Measurements from ENCODE around the gene TIMM8A. TPM values are rescaled to one million over a fixed set of nuclear protein-coding genes. Genes with fewer than 3 reads are reported as not detected.
A peak's percentile ranks its signal among the peaks of the same experiment; 100 is the strongest.

Gene TIMM8A, protein sequence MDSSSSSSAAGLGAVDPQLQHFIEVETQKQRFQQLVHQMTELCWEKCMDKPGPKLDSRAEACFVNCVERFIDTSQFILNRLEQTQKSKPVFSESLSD
- 10 to 100 TPM; 18.5 to 20.7 TPM for total RNA-seq
- polyA plus RNA-seq (2013, experiment 1 of 2): 14.6 TPM
- 12.5 TPM for polyA plus RNA-seq (2013, experiment 2 of 2)
- long read RNA-seq, experiment 1, transcript TIMM8A-205 (2 exons, 1,194 nt): major isoform, 11 of 12 reads
- long read RNA-seq, experiment 1, partial matches to known transcripts: 0 of 12 reads
- long read RNA-seq, experiment 1, other reads (novel, unspliced or antisense): 0 of 12 reads
- long read RNA-seq, experiment 2, transcript TIMM8A-205 (2 exons, 1,194 nt): major isoform, 9 of 11 reads
- long read RNA-seq, experiment 2, partial matches to known transcripts: 0 of 11 reads
- long read RNA-seq, experiment 2, other reads (novel, unspliced or antisense): 2 of 11 reads
- long read RNA-seq, experiment 3, transcript TIMM8A-205 (2 exons, 1,194 nt): major isoform, 10 of 12 reads
- long read RNA-seq, experiment 3, partial matches to known transcripts: 0 of 12 reads
- long read RNA-seq, experiment 3, other reads (novel, unspliced or antisense): 2 of 12 reads
- long read RNA-seq, experiment 4, transcript TIMM8A-205 (2 exons, 1,194 nt): major isoform, 23 of 28 reads
- long read RNA-seq, experiment 4, partial matches to known transcripts: 0 of 28 reads
- long read RNA-seq, experiment 4, other reads (novel, unspliced or antisense): 2 of 28 reads

GRCh38 chrX:101348452-101349192, at the start of gene TIMM8A:
TSS of gene TIMM8A (minus strand) at chrX:101348742. CDS start at chrX:101348664, 78 bp downstream.
- H3K9ac ChIP-seq (ENCODE audit: extremely low read depth, low read length, poor library complexity, severe bottlenecking): peak within 1 kb of the TSS; percentile 57
- H3K4me1 Mint-ChIP-seq: no peaks in the 10 kb centered on the region
- no peaks in the 10 kb centered on the region for H3K27me3 ChIP-seq (ENCODE audit: control insufficient read depth, insufficient read depth, low read length, poor library complexity, severe bottlenecking)
- H3K4me3 ChIP-seq (ENCODE audit: low read length): peak within 1 kb of the TSS; percentile 92
- H3K9me3 ChIP-seq (ENCODE audit: control insufficient read depth, low read length): no peaks in the 10 kb centered on the region
- TF ChIP-seq CTCF (conservative IDR thresholded peaks at IDR 0.05): no peak
- peaks cover 59% of the 10 kb centered on the region for H3K9me3 Mint-ChIP-seq
- H3K36me3 ChIP-seq (ENCODE audit: control insufficient read depth, insufficient read depth, low read length): peaks cover 12% of the 10 kb centered on the region
- H3K27me3 Mint-ChIP-seq (ENCODE audit: insufficient read depth): peaks cover 4% of the 10 kb centered on the region
- WGBS, 2 experiments (ENCODE audit: insufficient coverage in 1 of 2, insufficient read length in 1 of 2): 0 to 1% methylated on average over 3 to 55 of the region's 55 CpGs
- H3K4me3 Mint-ChIP-seq: peak within 1 kb of the TSS; percentile 84
- peak within 1 kb of the TSS; percentile 90 for H3K27ac Mint-ChIP-seq
- no peaks in the 10 kb centered on the region for H3K4me1 ChIP-seq (ENCODE audit: control insufficient read depth, insufficient read depth, low read length)
- DNase-seq: peak; percentile 88
- peak within 1 kb of the TSS; percentile 55 for H3K27ac ChIP-seq (ENCODE audit: low read depth, low read length)
- peaks cover 10% of the 10 kb centered on the region for H3K36me3 Mint-ChIP-seq (ENCODE audit: low read depth)

- no peak overlapping the region for H3K27ac Mint-ChIP-seq
- peaks cover 40% of the 10 kb centered on the region for H3K36me3 Mint-ChIP-seq (ENCODE audit: low read depth)
- 40 to 73% methylated on average over 1 to 4 of the region's 4 CpGs for WGBS, 2 experiments (ENCODE audit: insufficient coverage in 1 of 2, insufficient read length in 1 of 2)
- Histone ChIP-seq H3K4me1 (ENCODE audit: control insufficient read depth, insufficient read depth, low read length) (no peaks in the 10 kb centered on the region), H3K9ac (ENCODE audit: extremely low read depth, low read length, poor library complexity, severe bottlenecking) (no peak overlapping the region), H3K9me3 (ENCODE audit: control insufficient read depth, low read length) (no peaks in the 10 kb centered on the region), H3K4me3 (ENCODE audit: low read length) (no peak overlapping the region), H3K27me3 (ENCODE audit: control insufficient read depth, insufficient read depth, low read length, poor library complexity, severe bottlenecking) (no peaks in the 10 kb centered on the region), H3K36me3 (ENCODE audit: control insufficient read depth, insufficient read depth, low read length) (peaks cover 39% of the 10 kb centered on the region), H3K27ac (ENCODE audit: low read depth, low read length) (no peak overlapping the region)
- no peak overlapping the region for H3K4me3 Mint-ChIP-seq
- peaks cover 2% of the 10 kb centered on the region for H3K4me1 Mint-ChIP-seq
- no peaks in the 10 kb centered on the region for H3K27me3 Mint-ChIP-seq (ENCODE audit: insufficient read depth)
- peak; percentile 47 for DNase-seq
- TF ChIP-seq CTCF (conservative IDR thresholded peaks at IDR 0.05): no peak
- peaks cover 57% of the 10 kb centered on the region for H3K9me3 Mint-ChIP-seq
Observed at GRCh38 chrX:101397779-101398178, 49.2 kb upstream of the TIMM8A start.

- H3K4me3 ChIP-seq (ENCODE audit: low read length): no peak overlapping the region
- H3K27ac ChIP-seq (ENCODE audit: low read depth, low read length): no peak overlapping the region
- Mint-ChIP-seq H3K27me3 (ENCODE audit: insufficient read depth) (no peaks in the 10 kb centered on the region), H3K4me1 (peaks cover 2% of the 10 kb centered on the region), H3K27ac (no peak overlapping the region), H3K9me3 (peaks cover 58% of the 10 kb centered on the region), H3K4me3 (no peak overlapping the region), H3K36me3 (ENCODE audit: low read depth) (peaks cover 44% of the 10 kb centered on the region)
- no peak for DNase-seq
- no peaks in the 10 kb centered on the region for H3K9me3 ChIP-seq (ENCODE audit: control insufficient read depth, low read length)
- H3K4me1 ChIP-seq (ENCODE audit: control insufficient read depth, insufficient read depth, low read length): no peaks in the 10 kb centered on the region
- no peaks in the 10 kb centered on the region for H3K27me3 ChIP-seq (ENCODE audit: control insufficient read depth, insufficient read depth, low read length, poor library complexity, severe bottlenecking)
- H3K9ac ChIP-seq (ENCODE audit: extremely low read depth, low read length, poor library complexity, severe bottlenecking): no peak overlapping the region
- peaks cover 33% of the 10 kb centered on the region for H3K36me3 ChIP-seq (ENCODE audit: control insufficient read depth, insufficient read depth, low read length)
- WGBS, 2 experiments (ENCODE audit: insufficient coverage in 1 of 2, insufficient read length in 1 of 2): 93% methylated on average over 1 of the region's 1 CpG; no CpG with 5 or more reads in 1 of the 2 experiments
- no peak for TF ChIP-seq CTCF (conservative IDR thresholded peaks at IDR 0.05)
Observed at GRCh38 chrX:101395789-101396188, 47.2 kb upstream of the TIMM8A start.
